H1 (cell line): ENCODE data around the gene PARP16. TPM values are rescaled to one million over a fixed set of nuclear protein-coding genes. Genes with fewer than 3 reads are reported as not detected.

Source experiments
- CTCF ChIA-PET: fragments of 300-600 bp; sonication (Branson Sonifier 250); formaldehyde crosslinking; loops from one replicate; lab custom pipeline; 2021; ENCODE audit not compliant: partially characterized antibody; lab: Charles Lee
- POLR2A ChIA-PET: fragments of 300-600 bp; sonication (Branson Sonifier 250); formaldehyde crosslinking; loops from one replicate; lab custom pipeline; 2021; ENCODE audit warnings: inconsistent platforms; ENCODE audit not compliant: partially characterized antibody; lab: Charles Lee
- DNase-seq, 2 experiments: peaks; one replicate each; pipeline versions ENCODE4 v3.0.0 to v3.0.0-alpha.2; 2010 to 2022; ENCODE audit warnings: low spot score in 2 of 2, low read depth in 1 of 2, mixed read lengths in 1 of 2
- FAIRE-seq: peaks from 2 replicates; lab custom pipeline; 2011; peaks lifted over from hg19 to GRCh38; lab: Jason Lieb, UNC
- H2AFZ ChIP-seq: 2 replicates; pipeline ENCODE4 v1.8.1; 2012; ENCODE audit warnings: low read length, inconsistent platforms
- H2AK5ac ChIP-seq: 2 replicates; pipeline ENCODE4 v1.6.1; 2013; ENCODE audit warnings: low read depth, low read length
- H2BK120ac ChIP-seq: replicated peaks from 2 replicates; pipeline ENCODE3; 2013; ENCODE audit warnings: low read depth, low read length, inconsistent platforms
- H2BK12ac ChIP-seq: 2 replicates; pipeline ENCODE4 v1.6.1; 2013; ENCODE audit warnings: low read depth, low read length
- H2BK15ac ChIP-seq: 2 replicates; pipeline ENCODE4 v1.6.1; 2013; ENCODE audit warnings: low read length
- H2BK20ac ChIP-seq: 2 replicates; pipeline ENCODE4 v1.6.1; 2013; ENCODE audit warnings: low read length
- H2BK5ac ChIP-seq: 2 replicates; pipeline ENCODE4 v1.6.1; 2013; ENCODE audit warnings: low read depth, low read length
- H3K14ac ChIP-seq: 2 replicates; pipeline ENCODE4 v1.6.1; 2013; ENCODE audit warnings: inconsistent platforms; ENCODE audit not compliant: insufficient read length
- H3K18ac ChIP-seq: 2 replicates; pipeline ENCODE4 v1.6.1; 2013; ENCODE audit warnings: low read length; ENCODE audit errors: extremely low read depth
- H3K23ac ChIP-seq: 2 replicates; pipeline ENCODE4 v1.6.1; 2013; ENCODE audit warnings: inconsistent platforms; ENCODE audit not compliant: insufficient read length
- H3K23me2 ChIP-seq: 2 replicates; pipeline ENCODE4 v1.6.1; 2013; ENCODE audit warnings: low read depth, low read length
- H3K27ac ChIP-seq: 2 replicates; pipeline ENCODE4 v1.6.1; 2011; ENCODE audit warnings: low read depth, low read length, inconsistent platforms
- H3K27me3 ChIP-seq, 4 experiments: replicated peaks in 1 of 4; 1 replicate in 1 of 4; 2 replicates in 3 of 4; pipeline versions ENCODE4 v1.6.1 to v1.8.1; 2011 to 2013; ENCODE audit warnings: low read length in 3 of 4, mild to moderate bottlenecking in 3 of 4, inconsistent platforms in 2 of 4, mixed read lengths in 2 of 4, moderate library complexity in 1 of 4; ENCODE audit not compliant: control insufficient read depth in 3 of 4, insufficient read depth in 3 of 4; ENCODE audit errors: extremely low read depth in 1 of 4
- H3K36me3 ChIP-seq, 4 experiments: 2 replicates each; pipeline versions ENCODE4 v1.6.1 to v1.8.1; 2011 to 2013; ENCODE audit warnings: mild to moderate bottlenecking in 4 of 4, low read length in 3 of 4, moderate library complexity in 2 of 4, control low read depth in 1 of 4, inconsistent platforms in 1 of 4; ENCODE audit not compliant: insufficient read depth in 4 of 4, control insufficient read depth in 2 of 4
- H3K4ac ChIP-seq: replicated peaks from 2 replicates; pipeline ENCODE3; 2013; ENCODE audit warnings: low read length, low read depth, mixed read lengths, inconsistent platforms; ENCODE audit not compliant: insufficient read length
- H3K4me1 ChIP-seq, 4 experiments: replicated peaks in 1 of 4; 1 replicate in 1 of 4; 2 replicates in 3 of 4; pipeline versions ENCODE4 v1.6.1 to v1.8.1; 2011 to 2013; ENCODE audit warnings: low read length in 3 of 4, inconsistent platforms in 2 of 4, mixed read lengths in 1 of 4; ENCODE audit not compliant: insufficient read depth in 4 of 4, control insufficient read depth in 3 of 4
- H3K4me2 ChIP-seq, 2 experiments: 2 replicates each; pipeline versions ENCODE4 v1.6.1 to v1.8.1; 2011 to 2013; ENCODE audit warnings: low read depth in 2 of 2, low read length in 2 of 2, control low read depth in 1 of 2, inconsistent platforms in 1 of 2, mild to moderate bottlenecking in 1 of 2; ENCODE audit not compliant: insufficient read depth in 1 of 2
- H3K4me3 ChIP-seq, 4 experiments: fragments of 200-600, 300-600 bp in 1 of 4; sonication (generic), shearing (Covaris generic), sonication (Bioruptor Twin) in 1 of 4; 2 replicates each; pipeline versions ENCODE4 v1.5.1 to v1.8.1; 2011 to 2016; ENCODE audit warnings: low read length in 4 of 4, low read depth in 3 of 4, control low read depth in 2 of 4, inconsistent platforms in 2 of 4, mild to moderate bottlenecking in 2 of 4, mixed read lengths in 1 of 4, moderate library complexity in 1 of 4; ENCODE audit not compliant: insufficient read depth in 2 of 4; ENCODE audit errors: extremely low read depth in 1 of 4
- H3K56ac ChIP-seq: replicated peaks from 2 replicates; pipeline ENCODE3; 2013; ENCODE audit warnings: low read depth, mild to moderate bottlenecking, mixed read lengths, low read length, inconsistent platforms; ENCODE audit not compliant: insufficient read length
- H3K79me1 ChIP-seq: 2 replicates; pipeline ENCODE4 v1.6.1; 2013; ENCODE audit warnings: low read depth, low read length, control low read depth
- H3K79me2 ChIP-seq, 2 experiments: 2 replicates each; pipeline versions ENCODE4 v1.6.1 to v1.8.1; 2012 to 2013; ENCODE audit warnings: low read length in 2 of 2, mild to moderate bottlenecking in 2 of 2, inconsistent platforms in 1 of 2; ENCODE audit not compliant: insufficient read depth in 2 of 2, control insufficient read depth in 1 of 2
- H3K9ac ChIP-seq, 4 experiments: replicated peaks in 1 of 4; 1 replicate in 1 of 4; 2 replicates in 3 of 4; pipeline versions ENCODE4 v1.6.1 to v1.8.1; 2011 to 2013; ENCODE audit warnings: low read depth in 3 of 4, low read length in 3 of 4, control low read depth in 2 of 4, mild to moderate bottlenecking in 2 of 4, moderate library complexity in 2 of 4, inconsistent platforms in 1 of 4; ENCODE audit errors: extremely low read depth in 1 of 4
- H3K9me3 ChIP-seq, 2 experiments: 2 replicates each; pipeline versions ENCODE4 v1.6.1 to v1.8.1; 2012 to 2013; ENCODE audit warnings: mild to moderate bottlenecking in 2 of 2, moderate library complexity in 2 of 2, control low read depth in 1 of 2, inconsistent platforms in 1 of 2, low read depth in 1 of 2, low read length in 1 of 2, mixed read lengths in 1 of 2; ENCODE audit not compliant: insufficient read depth in 2 of 2
- H4K20me1 ChIP-seq, 2 experiments: replicated peaks in 1 of 2; 2 replicates each; pipeline versions ENCODE3 to v1.8.1; 2011 to 2013; ENCODE audit warnings: inconsistent platforms in 2 of 2, low read length in 2 of 2, mild to moderate bottlenecking in 1 of 2; ENCODE audit not compliant: insufficient read depth in 2 of 2, control insufficient read depth in 1 of 2
- H4K5ac ChIP-seq: 2 replicates; pipeline ENCODE4 v1.6.1; 2013; ENCODE audit warnings: low read length, low read depth, mixed read lengths, inconsistent platforms; ENCODE audit not compliant: insufficient read length
- H4K8ac ChIP-seq: 2 replicates; pipeline ENCODE4 v1.8.0; 2013; ENCODE audit warnings: mild to moderate bottlenecking, moderate library complexity, low read length, inconsistent platforms; ENCODE audit not compliant: insufficient read depth; ENCODE audit errors: extremely low read depth
- H4K91ac ChIP-seq: replicated peaks from 2 replicates; pipeline ENCODE3; 2013; ENCODE audit warnings: low read length, mixed read lengths, inconsistent platforms; ENCODE audit not compliant: insufficient read length
- BACH1 ChIP-seq: IDR thresholded peaks from 2 replicates; pipeline ENCODE4 v1.6.1; 2012; ENCODE audit warnings: low read length, improper control_type of control experiment
- TEAD4 ChIP-seq: IDR thresholded peaks from 2 replicates; pipeline ENCODE4 v1.6.1; 2012; ENCODE audit warnings: low read depth, low read length, inconsistent platforms, mixed read lengths
- WGBS, 2 experiments: shearing (Covaris generic) in 1 of 2; methylation state at CpG; one replicate each; pipeline versions ENCODE4 v1.1.6 to v1.1.7; 2013 to 2015; ENCODE audit warnings: low lambda C conversion rate in 2 of 2, mixed read lengths in 2 of 2, inconsistent platforms in 1 of 2, low coverage in 1 of 2, missing lambda C conversion rate in 1 of 2; ENCODE audit not compliant: insufficient replicate concordance in 2 of 2, insufficient coverage in 1 of 2, insufficient read length in 1 of 2; ENCODE audit errors: extremely low coverage in 1 of 2, missing lambda C conversion rate in 1 of 2; 5-methylcytosine and 5-hydroxymethylcytosine counted together
- polyA plus RNA-seq, 7 experiments: library from polyadenylated mRNA; depleted of rRNA in 3 of 7; stranded (reverse) in 5 of 7; unstranded in 2 of 7; fragments of >200 nt in 5 of 7; fragments of 200-250 nt in 2 of 7; gene quantifications; 1 replicate in 5 of 7; 2 replicates in 1 of 7; 4 replicates in 1 of 7; pipeline versions ENCODE4 v1.2.1 to v1.2.3, GENCODE V29; 2011 to 2013; ENCODE audit warnings: missing spikeins in 2 of 7, mixed read lengths in 2 of 7
- total RNA-seq: library from RNA; stranded (reverse); fragmentation: NEBNext Ultra II Directional; extraction: Animal tissue kit (Norgen Biotek cat#: 25700); gene quantifications from 2 replicates; pipeline ENCODE4 v1.2.1, GENCODE V29; 2021

The PARP16 gene
- total and polyA plus RNA-seq, 2 of the 8 experiments (the other 6 are each of a cell fraction or from before 2014, with no cell fraction given) = 3.7 to 5.0 TPM

GRCh38 chr15:65309882-65310418, 23.3 kb upstream of the PARP16 start:
- Histone ChIP-seq H2BK5ac (no peak overlapping the region), H4K5ac (no peak overlapping the region), H3K14ac (no peak overlapping the region), H3K4ac (no peak overlapping the region), H3K79me1 (no peaks in the 10 kb centered on the region), H3K56ac (no peak overlapping the region), H2AK5ac (no peak overlapping the region), H3K4me1 (peaks cover 0 to 3% (median 0%) of the 10 kb centered on the region in 4 experiments; a peak in 2 of 7 replicates), H3K4me3 (no peak overlapping the region), H3K23me2 (no peaks in the 10 kb centered on the region), H4K20me1 (no peaks in the 10 kb centered on the region), H2BK20ac (no peak overlapping the region), H2BK15ac (no peak overlapping the region), H3K36me3 (no peaks in the 10 kb centered on the region), H4K8ac (peak overlapping the region; percentile 43; the same call in 1 of the 2 replicates), H3K27me3 (no peaks in the 10 kb centered on the region), H3K4me2 (no peak overlapping the region), H3K79me2 (no peaks in the 10 kb centered on the region), H3K9ac (no peak overlapping the region), H3K9me3 (no peaks in the 10 kb centered on the region), H4K91ac (no peak overlapping the region), H3K18ac (no peak overlapping the region; the same call in 1 of the 2 replicates), H2BK12ac (0 out of 2 replicates have a peak overlapping the region, but pooled peaks have one; percentile 39), H3K23ac (no peak overlapping the region), H3K27ac (no peak overlapping the region), H2AFZ (peak overlapping the region; percentile 88; the same call in 1 of the 2 replicates), H2BK120ac (no peak overlapping the region)
- FAIRE-seq = no peak
- POLR2A ChIA-PET = interaction anchor here (0.6 to 3.2 kb wide), 8 partner anchors 9 to 99 kb away, joined by 3 to 19 read pairs (median 4); no protein-coding TSS in a partner anchor
- TF ChIP-seq TEAD4 (no peak), BACH1 (no peak)
- no peak for DNase-seq
- CTCF ChIA-PET = interaction anchor here (0.7 to 2.3 kb wide), 11 partner anchors 9 to 90 kb away, joined by 3 to 8 read pairs (median 4); no protein-coding TSS in a partner anchor
- WGBS, 2 experiments = 89% methylated on average over 12 of the region's 12 CpGs; no CpG with 5 or more reads in 1 of the 2 experiments
